Measurements from ENCODE around the gene UBALD2. TPM values are rescaled to one million over a fixed set of nuclear protein-coding genes. Genes with fewer than 3 reads are reported as not detected.
A peak's percentile ranks its signal among the peaks of the same experiment; 100 is the strongest.

UBALD2 gene
- total and polyA plus RNA-seq, 2 of the 13 experiments (the other 11 are each of a cell fraction or from before 2014, with no cell fraction given), result 3.3 to 89.7 TPM

GRCh38 chr17:76304226-76305134 is 39.3 kb downstream of the UBALD2 start (continued):
- TF ChIP-seq CERS6 (CRISPR knock-in tag; IDR thresholded peaks at IDR 0.05), result no peak
- no peak for TF ChIP-seq ETV6 (CRISPR knock-in tag; conservative IDR thresholded peaks at IDR 0.05)
- TF ChIP-seq CTCF (CRISPR knock-in tag; IDR thresholded peaks at IDR 0.05), result no peak
- no peak for TF ChIP-seq MIXL1 (CRISPR knock-in tag; IDR thresholded peaks at IDR 0.05)
- peak; percentile 36; the same call in 1 of the 2 replicates for TF ChIP-seq ZC3H13 (CRISPR knock-in tag; IDR thresholded peaks at IDR 0.05)
- TF ChIP-seq AGO1 (IDR thresholded peaks at IDR 0.05; ENCODE audit: low read depth, low read length, poor library complexity, severe bottlenecking), result peak; percentile 65
- TF ChIP-seq THRA (CRISPR knock-in tag; IDR thresholded peaks at IDR 0.05; ENCODE audit: borderline replicate concordance), result no peak
- no peak for TF ChIP-seq TFDP1 (CRISPR knock-in tag; IDR thresholded peaks at IDR 0.05; ENCODE audit: borderline replicate concordance)
- no peak for TF ChIP-seq HNF4A (CRISPR knock-in tag; IDR thresholded peaks at IDR 0.05)
- TF ChIP-seq MEF2D (CRISPR knock-in tag; IDR thresholded peaks at IDR 0.05), result no peak
- no peak for TF ChIP-seq PAXIP1 (CRISPR knock-in tag; conservative IDR thresholded peaks at IDR 0.05)
- TF ChIP-seq PHF5A (CRISPR knock-in tag; IDR thresholded peaks at IDR 0.05; ENCODE audit: low read depth, unreplicated experiment), result no peak
- no peak for TF ChIP-seq YEATS2 (CRISPR knock-in tag; IDR thresholded peaks at IDR 0.05; ENCODE audit: borderline replicate concordance)
- TF ChIP-seq SP4 (CRISPR knock-in tag; IDR thresholded peaks at IDR 0.05), result no peak
- no peak for TF ChIP-seq SALL2 (CRISPR knock-in tag; IDR thresholded peaks at IDR 0.05)
- no peak for TF ChIP-seq ZNF879 (CRISPR knock-in tag; IDR thresholded peaks at IDR 0.05)

Measured in HepG2 (cell line).